ENCODE data around the gene ZNF408.

ZNF408 gene

DNA sequence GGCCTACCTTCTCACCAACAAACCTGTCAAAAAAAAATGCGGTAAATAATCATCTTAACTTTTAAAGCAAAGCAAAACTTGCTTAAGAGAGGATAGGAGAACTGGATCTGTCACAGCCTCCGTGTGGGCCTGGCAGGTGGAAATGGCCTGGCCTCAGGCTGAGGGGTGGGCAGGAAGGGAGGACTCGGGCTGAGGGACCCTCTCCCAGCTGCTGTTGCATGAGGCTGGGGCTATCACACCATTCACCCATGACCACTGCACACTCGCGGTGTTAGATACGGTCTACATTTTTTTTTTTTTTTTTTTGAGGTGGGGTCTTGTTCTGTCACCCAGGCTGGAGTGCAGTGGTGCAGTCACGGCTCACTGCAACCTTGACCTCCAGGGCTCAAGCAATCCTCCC lies 24.9 kb upstream of the ZNF408 start:
- no peak for TF ChIP-seq EZH2 (IDR thresholded peaks at IDR 0.05; ENCODE audit: borderline replicate concordance, low read depth, low read length, severe bottlenecking)
- TF ChIP-seq, protein P1, sequence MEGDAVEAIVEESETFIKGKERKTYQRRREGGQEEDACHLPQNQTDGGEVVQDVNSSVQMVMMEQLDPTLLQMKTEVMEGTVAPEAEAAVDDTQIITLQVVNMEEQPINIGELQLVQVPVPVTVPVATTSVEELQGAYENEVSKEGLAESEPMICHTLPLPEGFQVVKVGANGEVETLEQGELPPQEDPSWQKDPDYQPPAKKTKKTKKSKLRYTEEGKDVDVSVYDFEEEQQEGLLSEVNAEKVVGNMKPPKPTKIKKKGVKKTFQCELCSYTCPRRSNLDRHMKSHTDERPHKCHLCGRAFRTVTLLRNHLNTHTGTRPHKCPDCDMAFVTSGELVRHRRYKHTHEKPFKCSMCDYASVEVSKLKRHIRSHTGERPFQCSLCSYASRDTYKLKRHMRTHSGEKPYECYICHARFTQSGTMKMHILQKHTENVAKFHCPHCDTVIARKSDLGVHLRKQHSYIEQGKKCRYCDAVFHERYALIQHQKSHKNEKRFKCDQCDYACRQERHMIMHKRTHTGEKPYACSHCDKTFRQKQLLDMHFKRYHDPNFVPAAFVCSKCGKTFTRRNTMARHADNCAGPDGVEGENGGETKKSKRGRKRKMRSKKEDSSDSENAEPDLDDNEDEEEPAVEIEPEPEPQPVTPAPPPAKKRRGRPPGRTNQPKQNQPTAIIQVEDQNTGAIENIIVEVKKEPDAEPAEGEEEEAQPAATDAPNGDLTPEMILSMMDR (IDR thresholded peaks at IDR 0.05; ENCODE audit: borderline replicate concordance, extremely low read depth, low read length, poor library complexity, severe bottlenecking) = no peak
- DNase-seq = no peak

DNA sequence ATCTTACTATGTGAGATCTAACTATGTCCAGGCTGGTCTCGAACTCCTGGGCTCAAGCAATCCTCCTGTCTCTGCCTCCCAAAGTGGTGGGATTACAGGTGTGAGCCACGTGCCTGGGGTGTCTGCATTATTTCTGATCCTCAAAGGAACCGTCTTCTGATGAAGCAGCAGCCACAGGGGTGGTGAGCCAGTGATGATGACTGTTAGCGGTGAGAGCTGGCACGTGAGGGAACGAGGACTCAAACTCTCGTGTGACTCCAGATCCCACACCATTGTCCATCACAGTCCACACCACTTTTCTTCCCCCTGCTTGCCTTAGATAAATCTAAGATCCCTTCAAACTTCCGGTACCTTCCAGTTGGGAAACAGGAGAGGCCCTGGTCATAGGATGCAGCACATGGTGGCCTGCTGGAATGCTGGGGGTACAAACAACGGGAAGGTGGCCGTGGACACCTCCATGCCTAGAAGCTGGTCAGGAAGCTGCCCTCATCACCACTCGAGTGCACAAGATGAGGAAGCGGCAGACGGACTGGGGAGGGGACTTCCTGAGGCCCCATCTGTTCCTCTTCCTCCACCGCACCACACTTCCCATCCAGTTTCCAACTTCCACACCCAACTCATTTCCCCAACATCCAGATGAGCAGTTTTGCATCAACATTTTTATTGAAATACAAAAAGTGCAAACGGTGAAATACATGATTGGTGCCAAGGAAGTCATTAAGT lies 24.2 kb upstream of the ZNF408 start:
- TF ChIP-seq EZH2 (IDR thresholded peaks at IDR 0.05; ENCODE audit: borderline replicate concordance, low read depth, low read length, severe bottlenecking) = no peak
- TF ChIP-seq, protein P1 (IDR thresholded peaks at IDR 0.05; ENCODE audit: borderline replicate concordance, extremely low read depth, low read length, poor library complexity, severe bottlenecking) = no peak
- Histone ChIP-seq H3K4me2 (ENCODE audit: insufficient read depth, low read length) (no peak overlapping the region), H3K27ac (ENCODE audit: low read length) (no peak overlapping the region), H3K27me3 (ENCODE audit: insufficient read depth, low read length, poor library complexity) (no peaks in the 10 kb centered on the region), H3K4me3 (ENCODE audit: low read depth in 1 of 2, low read length in 2 of 2) (no peak overlapping the region), H3K79me2 (ENCODE audit: insufficient read depth, low read length) (no peaks in the 10 kb centered on the region), H3K36me3 (ENCODE audit: insufficient read depth, low read length) (peaks cover 85% of the 10 kb centered on the region), H4K20me1 (ENCODE audit: insufficient read depth, low read length) (peaks cover 15% of the 10 kb centered on the region), H3K9ac (ENCODE audit: low read depth, low read length) (no peak overlapping the region), H3K9me3 (ENCODE audit: insufficient read depth, low read length, severe bottlenecking) (no peaks in the 10 kb centered on the region), H3K4me1 (ENCODE audit: insufficient read depth, low read length) (peaks cover 10% of the 10 kb centered on the region), H2AFZ (ENCODE audit: low read depth, low read length) (no peak overlapping the region)
- ATAC-seq (ENCODE audit: insufficient read depth, low read depth) (no peak), DNase-seq (no peak)

More for the DNA sequence above, 24.9 kb upstream of the ZNF408 start:
- Histone ChIP-seq H3K9me3 (ENCODE audit: insufficient read depth, low read length, severe bottlenecking) (no peaks in the 10 kb centered on the region), H4K20me1 (ENCODE audit: insufficient read depth, low read length) (peaks cover 19% of the 10 kb centered on the region), H3K79me2 (ENCODE audit: insufficient read depth, low read length) (no peaks in the 10 kb centered on the region), H3K27me3 (ENCODE audit: insufficient read depth, low read length, poor library complexity) (no peaks in the 10 kb centered on the region), H3K9ac (ENCODE audit: low read depth, low read length) (no peak overlapping the region), H3K36me3 (ENCODE audit: insufficient read depth, low read length) (peaks cover 80% of the 10 kb centered on the region), H3K4me2 (ENCODE audit: insufficient read depth, low read length) (no peak overlapping the region), H3K4me3 (ENCODE audit: low read depth in 1 of 2, low read length in 2 of 2) (no peak overlapping the region), H2AFZ (ENCODE audit: low read depth, low read length) (no peak overlapping the region), H3K27ac (ENCODE audit: low read length) (no peak overlapping the region), H3K4me1 (ENCODE audit: insufficient read depth, low read length) (peaks cover 16% of the 10 kb centered on the region)
- no peak for ATAC-seq (ENCODE audit: insufficient read depth, low read depth)

GRCh38 chr11:46677169-46677568 lies 23.7 kb upstream of the ZNF408 start:
- Histone ChIP-seq H2AFZ (ENCODE audit: low read depth, low read length) (no peak overlapping the region), H3K4me2 (ENCODE audit: insufficient read depth, low read length) (no peak overlapping the region), H3K36me3 (ENCODE audit: insufficient read depth, low read length) (peaks cover 85% of the 10 kb centered on the region)

More at GRCh38 chr11:46677169-46677568, 23.7 kb upstream of the ZNF408 start:
- H4K20me1 ChIP-seq (ENCODE audit: insufficient read depth, low read length) = peaks cover 14% of the 10 kb centered on the region
- H3K9ac ChIP-seq (ENCODE audit: low read depth, low read length) = no peak overlapping the region
- TF ChIP-seq, protein P1 (IDR thresholded peaks at IDR 0.05; ENCODE audit: borderline replicate concordance, extremely low read depth, low read length, poor library complexity, severe bottlenecking) = no peak
- TF ChIP-seq EZH2 (IDR thresholded peaks at IDR 0.05; ENCODE audit: borderline replicate concordance, low read depth, low read length, severe bottlenecking) = no peak
- no peak overlapping the region for H3K4me3 ChIP-seq (ENCODE audit: low read depth in 1 of 2, low read length in 2 of 2)
- DNase-seq (no peak), ATAC-seq (ENCODE audit: insufficient read depth, low read depth) (peak; percentile 18; the same call in 2 of the 3 replicates)
- no peaks in the 10 kb centered on the region for H3K79me2 ChIP-seq (ENCODE audit: insufficient read depth, low read length)
- no peaks in the 10 kb centered on the region for H3K9me3 ChIP-seq (ENCODE audit: insufficient read depth, low read length, severe bottlenecking)
- no peaks in the 10 kb centered on the region for H3K27me3 ChIP-seq (ENCODE audit: insufficient read depth, low read length, poor library complexity)
- no peak overlapping the region for H3K27ac ChIP-seq (ENCODE audit: low read length)
- H3K4me1 ChIP-seq (ENCODE audit: insufficient read depth, low read length) = peaks cover 4% of the 10 kb centered on the region

Measured in DND-41 (cell line).